ENCODE data around the gene NLRC5.
"Not testable (repeated sequence)": the region's sequence is repeated elsewhere in the genome, so short reads cannot be mapped to it uniquely, and the experiment has no call there.

NLRC5 gene

DNA sequence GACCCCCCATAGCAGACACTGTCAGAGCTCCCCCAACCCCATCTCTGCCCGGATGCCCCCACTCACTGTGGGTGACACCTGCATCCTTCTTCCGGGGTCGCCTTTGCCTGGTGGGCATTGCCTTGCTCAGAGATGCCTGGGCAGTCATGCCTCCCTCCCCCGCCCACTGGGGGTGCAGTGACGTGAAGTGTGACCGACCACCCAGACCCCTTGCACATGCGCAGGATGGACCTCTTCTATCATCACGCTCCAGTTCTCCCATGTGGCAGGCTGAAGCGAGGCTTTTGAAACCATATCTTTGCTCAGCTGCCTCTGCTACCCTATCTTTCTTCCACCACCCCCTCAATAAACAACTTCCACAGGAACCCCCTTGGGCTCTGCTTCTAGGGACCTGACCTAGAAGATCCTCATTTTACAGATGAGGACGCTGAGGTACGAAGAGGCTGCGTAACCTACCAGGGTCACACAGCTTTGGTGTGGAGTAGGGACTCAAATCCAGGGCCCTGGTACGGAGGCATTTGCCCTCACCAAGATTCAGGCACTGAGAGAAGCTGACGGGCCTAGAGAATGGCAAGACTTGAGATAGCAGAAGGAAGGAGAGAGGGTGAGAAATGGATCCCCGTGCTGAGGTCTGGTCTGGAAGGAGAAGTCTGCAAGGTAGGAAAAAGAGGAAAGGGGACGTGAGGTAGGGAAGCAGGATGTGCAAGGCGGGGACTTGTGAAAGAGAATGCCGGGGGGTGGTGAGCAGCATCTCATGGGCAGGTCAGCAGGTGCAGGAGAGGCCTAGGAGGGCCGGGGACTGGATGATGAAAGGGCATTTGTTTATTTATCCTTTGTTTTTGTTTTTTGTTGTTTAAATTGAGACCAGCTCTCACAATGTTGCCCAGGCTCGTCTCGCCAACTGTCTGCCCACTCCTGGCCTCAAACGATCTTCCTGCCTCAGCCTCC, 14.4 kb downstream of the NLRC5 start:
- no peak for DNase-seq

- DNase-seq, result no peak
These were observed 15.3 kb downstream of the NLRC5 start for GRCh38 chr16:57004387-57005250.

- not testable (repeated sequence) for DNase-seq
These were observed 16.2 kb downstream of the NLRC5 start for GRCh38 chr16:57005597-57005996.

- no peak for DNase-seq
These were observed 17.7 kb downstream of the NLRC5 start for GRCh38 chr16:57007050-57007449.

- no peak for DNase-seq
These were observed 18.2 kb downstream of the NLRC5 start for GRCh38 chr16:57007530-57007929.

- no peak for DNase-seq
These were observed 19.1 kb downstream of the NLRC5 start for GRCh38 chr16:57008440-57008839.

DNA sequence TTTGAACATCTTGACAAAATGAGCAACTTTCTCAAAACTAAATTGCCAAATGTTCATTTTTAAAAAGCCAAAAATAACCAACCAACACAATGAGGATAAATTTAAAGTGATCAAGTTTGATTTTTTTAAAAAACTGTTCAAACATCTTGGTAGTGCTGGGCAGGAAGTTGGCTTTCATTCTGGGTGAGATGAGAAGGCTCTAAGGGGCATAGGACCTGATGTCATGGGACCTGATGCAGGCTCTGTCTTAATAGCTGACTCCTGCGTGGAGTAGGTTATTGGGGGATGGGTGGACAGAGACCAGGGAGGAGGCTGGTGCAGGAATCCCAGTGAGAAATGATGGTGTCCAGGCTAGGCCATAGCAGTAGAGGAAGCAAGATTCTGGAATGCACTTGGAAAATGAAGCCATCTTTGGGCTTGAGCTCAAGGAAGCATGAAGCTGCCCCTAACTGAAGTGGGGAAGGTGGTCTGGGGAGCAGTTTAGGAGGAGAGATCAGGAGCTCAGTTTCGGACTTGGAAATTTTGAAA, 20.4 kb downstream of the NLRC5 start:
- no peak for DNase-seq

DNA sequence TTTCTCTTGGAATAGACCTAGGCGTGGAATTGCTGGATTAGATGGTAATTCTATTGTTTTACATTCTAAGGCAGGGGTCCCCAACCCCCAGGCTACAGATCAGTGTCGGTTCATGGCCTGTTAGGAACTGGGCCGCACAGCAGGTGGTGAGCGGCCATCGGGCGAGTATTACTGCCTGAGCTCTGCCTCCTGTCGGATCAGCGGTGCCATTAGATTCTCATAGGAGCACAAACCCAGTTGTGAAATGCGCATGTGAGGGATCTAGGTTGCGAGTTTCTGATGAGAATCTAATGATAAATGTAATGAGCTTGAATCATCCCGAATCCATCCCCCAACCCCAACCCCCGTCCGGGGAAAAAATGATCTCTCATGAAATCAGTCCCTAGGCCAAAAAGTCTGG, 23.0 kb downstream of the NLRC5 start:
- DNase-seq, result no peak

DNA sequence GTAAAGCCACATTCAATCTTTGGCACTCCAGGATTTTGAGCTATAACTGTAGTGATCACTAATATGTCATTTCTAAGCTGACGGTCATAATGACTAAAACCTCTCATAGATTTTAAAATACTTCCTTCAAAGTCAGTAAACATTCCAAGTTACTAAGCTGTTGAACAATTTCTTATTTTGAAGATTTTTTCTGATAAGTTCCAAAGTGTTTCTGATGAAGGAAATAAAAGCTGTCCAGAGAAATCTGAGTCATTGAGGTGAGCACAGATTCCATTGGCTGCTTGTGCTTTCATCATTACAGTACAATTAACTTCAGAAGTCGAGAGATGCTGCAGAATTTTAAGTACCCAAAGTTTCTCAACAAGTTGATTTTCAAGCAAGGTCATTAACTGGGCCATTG, 23.9 kb downstream of the NLRC5 start:
- DNase-seq, result no peak

DNA sequence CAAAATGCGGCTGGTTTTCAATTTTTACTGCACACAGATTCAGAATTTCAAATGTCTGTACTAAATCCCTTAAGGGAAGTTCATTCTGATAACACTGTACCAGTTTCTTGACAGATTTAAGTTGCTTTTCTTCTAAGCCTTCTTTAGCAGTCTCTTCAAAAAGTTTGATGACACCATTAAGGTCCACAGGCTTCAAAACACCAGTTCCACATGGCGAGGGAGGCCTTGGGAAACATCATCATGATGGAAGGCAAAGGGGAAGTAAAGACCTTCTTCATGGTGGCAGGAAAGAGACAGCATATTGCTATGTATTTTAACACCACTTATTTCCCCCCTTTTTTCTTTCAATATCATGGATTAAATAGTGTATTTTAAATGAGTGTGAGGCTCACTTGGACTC, 24.5 kb downstream of the NLRC5 start:
- no peak for DNase-seq

DNA sequence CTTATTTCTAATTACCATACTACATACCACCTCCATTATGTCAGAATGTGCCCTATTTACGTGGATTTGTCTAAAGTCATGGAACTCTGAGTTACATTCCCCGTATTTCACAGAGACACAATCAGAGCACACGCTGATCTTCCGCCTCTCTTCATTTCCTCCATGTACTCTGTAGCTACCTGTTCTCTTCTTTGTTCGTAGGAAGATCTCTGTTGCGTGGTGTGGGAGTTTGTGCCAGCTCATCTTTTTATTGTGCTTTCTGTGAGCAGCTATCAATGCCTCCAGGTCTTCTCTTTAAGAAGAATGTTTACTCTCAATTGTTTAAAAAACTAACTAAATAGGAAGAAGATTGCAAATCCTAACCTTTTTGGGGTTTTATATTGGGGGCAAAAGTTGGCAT, 26.9 kb downstream of the NLRC5 start:
- no peak for DNase-seq

- DNase-seq, result no peak
These were observed 27.5 kb downstream of the NLRC5 start for GRCh38 chr16:57016831-57017230.

DNA sequence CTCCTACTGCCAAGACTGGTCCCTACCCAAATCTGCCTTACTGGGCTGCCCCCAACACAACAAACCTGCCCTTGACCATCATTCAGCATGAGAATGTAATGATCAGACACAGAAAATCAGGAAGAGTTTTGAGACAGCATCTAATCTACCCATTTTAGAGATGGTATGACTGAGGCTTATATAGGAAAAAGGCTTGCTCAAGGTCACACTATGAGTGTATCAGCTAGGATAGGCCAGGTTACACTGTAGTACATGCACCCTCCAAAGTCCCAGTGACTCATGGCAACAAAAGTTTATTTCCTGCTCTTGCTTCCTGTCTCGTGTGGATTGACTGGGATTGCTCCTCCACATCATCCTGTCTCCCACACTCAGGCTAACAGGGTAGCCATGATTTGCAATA, 27.9 kb downstream of the NLRC5 start:
- DNase-seq, result no peak

DNA sequence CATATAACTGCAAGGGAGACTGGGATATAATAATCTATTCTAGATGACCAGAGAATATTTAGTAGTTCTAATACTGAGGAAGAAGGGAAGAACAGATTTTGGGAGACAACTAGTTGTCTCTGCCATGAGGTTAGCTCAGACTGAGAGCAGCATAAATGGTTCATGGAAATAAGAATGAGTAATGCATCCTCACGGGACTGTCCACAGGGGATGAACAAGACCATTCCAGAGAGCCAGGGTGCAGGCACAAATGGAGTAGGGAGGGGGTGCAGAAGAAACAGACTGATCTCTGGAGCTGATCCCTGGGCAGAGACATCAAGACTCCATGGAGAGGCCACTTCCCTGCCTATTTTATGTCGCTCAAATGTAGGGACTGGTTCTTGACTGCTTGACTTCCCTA, 30.4 kb downstream of the NLRC5 start:
- DNase-seq, result no peak

DNA sequence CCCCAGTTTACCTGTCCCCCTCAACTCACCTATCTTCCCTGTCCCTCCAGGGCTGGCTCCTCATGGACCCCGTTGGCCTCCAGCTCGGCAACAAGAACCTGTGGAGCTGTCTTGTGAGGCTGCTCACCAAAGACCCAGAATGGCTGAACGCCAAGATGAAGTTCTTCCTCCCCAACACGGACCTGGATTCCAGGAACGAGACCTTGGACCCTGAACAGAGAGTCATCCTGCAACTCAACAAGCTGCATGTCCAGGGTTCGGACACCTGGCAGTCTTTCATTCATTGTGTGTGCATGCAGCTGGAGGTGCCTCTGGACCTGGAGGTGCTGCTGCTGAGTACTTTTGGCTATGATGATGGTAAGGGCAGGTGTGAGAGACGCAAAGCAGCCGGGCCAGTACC, 31.3 kb downstream of the NLRC5 start:
- no peak for DNase-seq

GRCh38 chr16:57021757-57022156, 32.4 kb downstream of the NLRC5 start:
- no peak for DNase-seq

DNA sequence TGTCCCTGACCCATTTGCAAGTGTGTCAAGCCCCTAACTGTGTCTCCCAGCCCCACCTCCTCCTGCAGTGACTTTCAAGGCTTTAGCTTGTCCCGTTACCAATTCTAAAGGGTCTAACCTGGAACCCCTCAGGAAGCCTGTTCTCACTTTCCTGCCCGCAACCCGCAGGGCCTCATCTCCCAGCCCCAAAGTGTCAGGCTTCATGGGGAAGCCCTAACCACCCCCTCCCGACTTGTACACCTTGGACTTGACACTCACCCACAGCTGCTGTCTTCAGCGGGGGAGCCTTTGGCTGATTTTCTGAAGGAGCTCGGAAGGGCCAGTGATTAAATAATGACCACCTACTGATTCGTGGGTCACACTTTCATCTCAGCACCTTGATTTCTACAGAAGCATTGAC, 33.1 kb downstream of the NLRC5 start:
- DNase-seq, result no peak

- peak; percentile 79 for DNase-seq
These were observed 34.3 kb downstream of the NLRC5 start for GRCh38 chr16:57023541-57024249.

DNA sequence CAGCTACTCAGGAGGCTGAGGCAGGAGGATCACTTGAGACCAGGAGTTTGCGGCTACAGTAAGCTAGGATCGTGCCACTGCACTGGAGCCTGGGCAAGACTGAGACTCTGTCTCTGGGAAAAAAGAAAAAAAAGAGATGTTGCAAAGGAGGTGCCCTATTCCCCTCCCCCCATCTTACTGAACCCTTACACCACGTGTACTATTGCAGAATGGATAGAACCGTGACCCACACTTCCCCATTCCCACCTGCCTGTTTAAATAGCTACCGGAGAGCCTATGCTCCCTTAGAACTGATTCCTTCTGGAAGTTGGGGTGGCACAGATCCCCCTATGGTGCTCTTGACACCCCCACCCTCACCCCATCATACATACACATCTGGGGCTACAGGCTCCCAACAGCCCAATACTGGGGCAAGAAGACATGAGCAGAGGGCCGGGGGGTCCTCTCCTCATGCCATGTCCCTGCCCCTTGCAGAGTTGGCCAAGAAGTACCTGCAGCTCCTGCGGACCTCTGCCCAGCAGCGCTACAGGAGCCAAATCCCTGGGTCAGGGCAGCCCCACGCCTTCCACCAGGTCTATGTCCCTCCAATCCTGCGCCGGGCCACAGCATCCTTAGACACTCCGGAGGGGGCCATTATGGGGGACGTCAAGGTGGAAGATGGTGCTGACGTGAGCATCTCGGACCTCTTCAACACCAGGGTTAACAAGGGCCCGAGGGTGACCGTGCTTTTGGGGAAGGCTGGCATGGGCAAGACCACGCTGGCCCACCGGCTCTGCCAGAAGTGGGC, 35.7 kb downstream of the NLRC5 start:
- no peak for DNase-seq

DNA sequence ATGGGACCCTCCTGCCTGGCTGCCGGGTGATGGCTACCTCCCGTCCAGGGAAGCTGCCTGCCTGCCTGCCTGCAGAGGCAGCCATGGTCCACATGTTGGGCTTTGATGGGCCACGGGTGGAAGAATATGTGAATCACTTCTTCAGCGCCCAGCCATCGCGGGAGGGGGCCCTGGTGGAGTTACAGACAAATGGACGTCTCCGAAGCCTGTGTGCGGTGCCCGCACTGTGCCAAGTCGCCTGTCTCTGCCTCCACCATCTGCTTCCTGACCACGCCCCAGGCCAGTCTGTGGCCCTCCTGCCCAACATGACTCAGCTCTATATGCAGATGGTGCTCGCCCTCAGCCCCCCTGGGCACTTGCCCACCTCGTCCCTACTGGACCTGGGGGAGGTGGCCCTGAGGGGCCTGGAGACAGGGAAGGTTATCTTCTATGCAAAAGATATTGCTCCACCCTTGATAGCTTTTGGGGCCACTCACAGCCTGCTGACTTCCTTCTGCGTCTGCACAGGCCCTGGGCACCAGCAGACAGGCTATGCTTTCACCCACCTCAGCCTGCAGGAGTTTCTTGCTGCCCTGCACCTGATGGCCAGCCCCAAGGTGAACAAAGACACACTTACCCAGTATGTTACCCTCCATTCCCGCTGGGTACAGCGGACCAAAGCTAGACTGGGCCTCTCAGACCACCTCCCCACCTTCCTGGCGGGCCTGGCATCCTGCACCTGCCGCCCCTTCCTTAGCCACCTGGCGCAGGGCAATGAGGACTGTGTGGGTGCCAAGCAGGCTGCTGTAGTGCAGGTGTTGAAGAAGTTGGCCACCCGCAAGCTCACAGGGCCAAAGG, 36.8 kb downstream of the NLRC5 start:
- no peak for DNase-seq

- DNase-seq, result no peak
These were observed 37.4 kb downstream of the NLRC5 start for GRCh38 chr16:57026778-57027062.
